Measurements from ENCODE around the gene ORMDL2.

The ORMDL2 gene

DNA sequence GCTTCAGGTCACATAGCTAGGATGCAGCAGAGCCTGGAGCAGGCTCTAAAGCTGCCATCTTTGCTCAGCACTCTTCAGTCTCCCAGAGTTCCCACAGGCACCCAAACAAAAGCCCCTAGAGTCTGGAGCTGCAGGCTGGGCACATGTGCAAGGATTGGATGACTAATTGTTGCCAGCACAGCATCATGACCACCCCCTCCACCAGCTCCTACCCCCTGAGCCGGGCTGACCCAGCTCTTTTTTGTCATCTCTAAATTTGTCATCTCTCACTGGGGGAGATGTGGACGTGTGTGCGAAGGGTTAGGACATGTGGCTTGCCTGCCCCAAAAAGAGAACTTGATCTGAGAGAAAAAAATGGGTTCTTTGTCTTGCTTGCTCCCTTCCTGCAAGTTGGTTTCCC is 29.2 kb downstream of the ORMDL2 start:
- no peak for DNase-seq (ENCODE audit: low spot score)
- in situ Hi-C loops (cut with MboI; ENCODE audit: low pct_unique_long_range_greater_than_20kb, low sequenced_read_pairs, unreplicated experiment): no loop called here
- TF ChIP-seq, protein P1, sequence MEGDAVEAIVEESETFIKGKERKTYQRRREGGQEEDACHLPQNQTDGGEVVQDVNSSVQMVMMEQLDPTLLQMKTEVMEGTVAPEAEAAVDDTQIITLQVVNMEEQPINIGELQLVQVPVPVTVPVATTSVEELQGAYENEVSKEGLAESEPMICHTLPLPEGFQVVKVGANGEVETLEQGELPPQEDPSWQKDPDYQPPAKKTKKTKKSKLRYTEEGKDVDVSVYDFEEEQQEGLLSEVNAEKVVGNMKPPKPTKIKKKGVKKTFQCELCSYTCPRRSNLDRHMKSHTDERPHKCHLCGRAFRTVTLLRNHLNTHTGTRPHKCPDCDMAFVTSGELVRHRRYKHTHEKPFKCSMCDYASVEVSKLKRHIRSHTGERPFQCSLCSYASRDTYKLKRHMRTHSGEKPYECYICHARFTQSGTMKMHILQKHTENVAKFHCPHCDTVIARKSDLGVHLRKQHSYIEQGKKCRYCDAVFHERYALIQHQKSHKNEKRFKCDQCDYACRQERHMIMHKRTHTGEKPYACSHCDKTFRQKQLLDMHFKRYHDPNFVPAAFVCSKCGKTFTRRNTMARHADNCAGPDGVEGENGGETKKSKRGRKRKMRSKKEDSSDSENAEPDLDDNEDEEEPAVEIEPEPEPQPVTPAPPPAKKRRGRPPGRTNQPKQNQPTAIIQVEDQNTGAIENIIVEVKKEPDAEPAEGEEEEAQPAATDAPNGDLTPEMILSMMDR (IDR thresholded peaks at IDR 0.05; ENCODE audit: extremely low read depth, insufficient read depth, missing control alignments): no peak

GRCh38 chr12:55847603-55848291 is 29.9 kb downstream of the ORMDL2 start:
- in situ Hi-C loops (cut with MboI; ENCODE audit: low pct_unique_long_range_greater_than_20kb, low sequenced_read_pairs, unreplicated experiment): no loop called here

DNA sequence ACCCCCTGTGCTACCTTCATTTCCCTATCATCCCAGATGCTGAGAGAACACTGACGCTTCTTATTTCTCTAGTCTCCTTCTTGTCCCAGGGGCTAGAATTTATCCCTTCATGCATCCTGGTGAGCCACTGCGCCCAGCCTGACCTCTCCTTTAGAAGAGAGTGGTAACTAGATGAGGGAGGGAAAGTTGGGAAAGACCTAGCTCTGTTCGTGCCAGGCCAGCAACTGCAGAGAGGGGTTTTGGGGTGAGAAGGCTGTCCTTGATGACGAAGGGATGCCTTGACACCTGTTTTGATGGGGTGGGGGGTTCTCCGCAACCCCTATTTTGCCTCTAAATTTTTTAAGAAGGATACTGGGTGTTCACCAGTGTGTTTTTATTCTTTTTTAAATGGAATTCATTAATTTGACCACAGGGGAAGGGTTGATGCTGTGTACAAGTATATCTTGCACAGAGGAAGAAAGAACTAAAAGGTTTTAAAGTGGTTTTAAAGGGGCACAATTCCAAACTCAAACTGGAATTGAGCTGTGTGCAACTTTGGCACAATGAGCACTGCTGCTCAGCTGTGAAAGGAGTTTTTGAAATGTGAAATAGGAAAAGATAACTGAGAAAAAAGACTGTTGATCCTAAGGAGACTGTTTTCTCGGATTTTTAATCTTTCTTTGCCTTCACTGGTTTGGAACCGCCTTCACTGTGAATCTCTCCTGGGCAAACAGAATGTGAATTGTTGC is 31.9 kb downstream of the ORMDL2 start:
- no peak for DNase-seq (ENCODE audit: low spot score)
- in situ Hi-C loops (cut with MboI; ENCODE audit: low pct_unique_long_range_greater_than_20kb, low sequenced_read_pairs, unreplicated experiment): no loop called here
- TF ChIP-seq, protein P1 (IDR thresholded peaks at IDR 0.05; ENCODE audit: extremely low read depth, insufficient read depth, missing control alignments): no peak

More at GRCh38 chr12:55847603-55848291, 29.9 kb downstream of the ORMDL2 start:
- TF ChIP-seq, protein P1 (IDR thresholded peaks at IDR 0.05; ENCODE audit: extremely low read depth, insufficient read depth, missing control alignments): no peak
- DNase-seq (ENCODE audit: low spot score): no peak

GRCh38 chr12:55850401-55850800 is 32.6 kb downstream of the ORMDL2 start:
- DNase-seq (ENCODE audit: low spot score): no peak
- in situ Hi-C loops (cut with MboI; ENCODE audit: low pct_unique_long_range_greater_than_20kb, low sequenced_read_pairs, unreplicated experiment): no loop called here
- TF ChIP-seq, protein P1 (IDR thresholded peaks at IDR 0.05; ENCODE audit: extremely low read depth, insufficient read depth, missing control alignments): no peak

GRCh38 chr12:55850893-55851292 is 33.1 kb downstream of the ORMDL2 start:
- in situ Hi-C loops (cut with MboI; ENCODE audit: low pct_unique_long_range_greater_than_20kb, low sequenced_read_pairs, unreplicated experiment): no loop called here
- no peak for DNase-seq (ENCODE audit: low spot score)
- TF ChIP-seq, protein P1 (IDR thresholded peaks at IDR 0.05; ENCODE audit: extremely low read depth, insufficient read depth, missing control alignments): no peak

- in situ Hi-C loops (cut with MboI; ENCODE audit: low pct_unique_long_range_greater_than_20kb, low sequenced_read_pairs, unreplicated experiment): no loop called here
- DNase-seq (ENCODE audit: low spot score): no peak
- TF ChIP-seq, protein P1 (IDR thresholded peaks at IDR 0.05; ENCODE audit: extremely low read depth, insufficient read depth, missing control alignments): no peak
These were observed 34.9 kb downstream of the ORMDL2 start for GRCh38 chr12:55852740-55853139.

Data from GM13977 (cell line).